Lung (tissue), 12 donors: ENCODE data around the gene KCTD12. TPM values are rescaled to one million over a fixed set of nuclear protein-coding genes. Genes with fewer than 3 reads are reported as not detected.

Experiments used
- ATAC-seq: fragments of 200-7000 bp; cut with Tn5 transposase; one replicate; pipeline ENCODE4 v1.9.1; 2020; ENCODE audit warnings: moderate number of reproducible peaks; ENCODE audit not compliant: insufficient read depth, low FRiP score
- DNase-seq, 3 donors: peaks; one replicate each; pipeline ENCODE4 v3.0.0-alpha.2; 2013 to 2017
- H3K27ac ChIP-seq, 2 donors: one replicate each; pipeline ENCODE4 v1.5.1; 2013; ENCODE audit warnings: mild to moderate bottlenecking in 2 of 2, moderate library complexity in 2 of 2, control low read depth in 1 of 2, inconsistent platforms in 1 of 2, low read depth in 1 of 2, low read length in 1 of 2
- H3K27me3 ChIP-seq, 3 donors: one replicate each; pipeline ENCODE4 v1.5.1; 2013; ENCODE audit warnings: low read length in 2 of 3; ENCODE audit not compliant: control insufficient read depth in 3 of 3, insufficient read depth in 3 of 3
- H3K36me3 ChIP-seq, 4 donors: one replicate each; pipeline ENCODE4 v1.5.1; 2013; ENCODE audit warnings: low read length in 4 of 4, mild to moderate bottlenecking in 1 of 4, moderate library complexity in 1 of 4; ENCODE audit not compliant: control insufficient read depth in 4 of 4, insufficient read depth in 4 of 4
- H3K4me1 ChIP-seq, 5 donors: one replicate each; pipeline ENCODE4 v1.5.1; 2013; ENCODE audit warnings: low read length in 5 of 5, mild to moderate bottlenecking in 2 of 5, moderate library complexity in 1 of 5; ENCODE audit not compliant: control insufficient read depth in 5 of 5, insufficient read depth in 5 of 5
- H3K4me3 ChIP-seq: one replicate; pipeline ENCODE4 v1.5.1; 2013; ENCODE audit warnings: mild to moderate bottlenecking, control low read depth, moderate library complexity
- H3K9ac ChIP-seq, 2 donors: one replicate each; pipeline ENCODE4 v1.5.1; 2013; ENCODE audit warnings: low read length in 2 of 2, control low read depth in 1 of 2; ENCODE audit not compliant: insufficient read depth in 1 of 2
- H3K9me3 ChIP-seq, 4 donors: one replicate each; pipeline ENCODE4 v1.5.1; 2013; ENCODE audit warnings: low read length in 3 of 4, mild to moderate bottlenecking in 1 of 4, moderate library complexity in 1 of 4; ENCODE audit not compliant: control insufficient read depth in 4 of 4, insufficient read depth in 3 of 4
- WGBS, 2 donors: extraction: QIAGEN DNeasy Blood & Tissue Kit; methylation state at CpG; one replicate each; pipeline ENCODE4 v1.1.7; 2013; 5-methylcytosine and 5-hydroxymethylcytosine counted together
- polyA plus RNA-seq, 2 donors: library from polyadenylated mRNA; stranded (reverse); fragments of 200-250 nt; gene quantifications; one replicate each; pipeline ENCODE4 v1.2.1, GENCODE V29; 2013
- total RNA-seq, 2 donors: library from RNA; depleted of rRNA in 1 of 2; stranded (reverse); fragments of >200 nt in 1 of 2; gene quantifications; one replicate each; pipeline ENCODE4 v1.2.1, GENCODE V29; 2014 to 2021
- TF ChIP-seq, protein P1 (sequence below): IDR thresholded peaks from 2 replicates; pipeline ENCODE4 v1.5.1; 2012; ENCODE audit warnings: mild to moderate bottlenecking; ENCODE audit errors: control extremely low read depth, extremely low read depth
- donor health status: control.
- donor health status: control.
- donor health status: Bipolar disorder and iron deficiency.
- donor health status: healthy.
- donor health status: DM: yes; HTN: yes; CAD: no.

The KCTD12 gene
- total and polyA plus RNA-seq, 4 donors: 26.2 to 188 (median 102) TPM

DNA sequence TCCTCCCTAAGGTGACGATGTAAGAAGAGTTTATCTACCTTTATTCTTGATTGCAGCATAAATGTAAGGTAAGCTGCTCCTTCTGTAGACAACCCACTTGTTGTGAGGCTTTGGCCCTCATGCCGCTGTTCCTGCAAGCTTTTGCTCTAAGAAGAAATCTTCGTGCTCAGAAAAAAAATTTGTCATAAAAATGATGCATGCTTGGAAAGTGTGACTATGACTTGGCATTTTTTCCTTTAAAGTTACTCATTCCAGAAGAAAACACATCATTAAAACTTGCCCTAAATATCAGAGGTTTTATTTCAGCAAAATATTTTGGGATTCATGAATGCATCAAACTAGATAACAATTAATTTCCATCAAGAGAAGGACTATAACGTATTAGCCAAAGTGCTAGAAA, 39.8 kb downstream of the KCTD12 start:
- no peak for ATAC-seq
- peak in 1 of 3 donors; percentile 30 for DNase-seq
- no peaks in the 10 kb centered on the region for H3K27me3 ChIP-seq
- H3K4me1 ChIP-seq: peaks cover 0 to 7% (median 0%) of the 10 kb centered on the region in 5 donors
- 76 to 78% methylated on average over 4 of the region's 4 CpGs for WGBS, 2 donors
- TF ChIP-seq, protein P1, sequence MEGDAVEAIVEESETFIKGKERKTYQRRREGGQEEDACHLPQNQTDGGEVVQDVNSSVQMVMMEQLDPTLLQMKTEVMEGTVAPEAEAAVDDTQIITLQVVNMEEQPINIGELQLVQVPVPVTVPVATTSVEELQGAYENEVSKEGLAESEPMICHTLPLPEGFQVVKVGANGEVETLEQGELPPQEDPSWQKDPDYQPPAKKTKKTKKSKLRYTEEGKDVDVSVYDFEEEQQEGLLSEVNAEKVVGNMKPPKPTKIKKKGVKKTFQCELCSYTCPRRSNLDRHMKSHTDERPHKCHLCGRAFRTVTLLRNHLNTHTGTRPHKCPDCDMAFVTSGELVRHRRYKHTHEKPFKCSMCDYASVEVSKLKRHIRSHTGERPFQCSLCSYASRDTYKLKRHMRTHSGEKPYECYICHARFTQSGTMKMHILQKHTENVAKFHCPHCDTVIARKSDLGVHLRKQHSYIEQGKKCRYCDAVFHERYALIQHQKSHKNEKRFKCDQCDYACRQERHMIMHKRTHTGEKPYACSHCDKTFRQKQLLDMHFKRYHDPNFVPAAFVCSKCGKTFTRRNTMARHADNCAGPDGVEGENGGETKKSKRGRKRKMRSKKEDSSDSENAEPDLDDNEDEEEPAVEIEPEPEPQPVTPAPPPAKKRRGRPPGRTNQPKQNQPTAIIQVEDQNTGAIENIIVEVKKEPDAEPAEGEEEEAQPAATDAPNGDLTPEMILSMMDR: no peak
- no peak overlapping the region for H3K27ac ChIP-seq
- no peaks in the 10 kb centered on the region for H3K36me3 ChIP-seq
- no peaks in the 10 kb centered on the region for H3K9me3 ChIP-seq
- no peak overlapping the region for H3K4me3 ChIP-seq
- no peak overlapping the region for H3K9ac ChIP-seq

DNA sequence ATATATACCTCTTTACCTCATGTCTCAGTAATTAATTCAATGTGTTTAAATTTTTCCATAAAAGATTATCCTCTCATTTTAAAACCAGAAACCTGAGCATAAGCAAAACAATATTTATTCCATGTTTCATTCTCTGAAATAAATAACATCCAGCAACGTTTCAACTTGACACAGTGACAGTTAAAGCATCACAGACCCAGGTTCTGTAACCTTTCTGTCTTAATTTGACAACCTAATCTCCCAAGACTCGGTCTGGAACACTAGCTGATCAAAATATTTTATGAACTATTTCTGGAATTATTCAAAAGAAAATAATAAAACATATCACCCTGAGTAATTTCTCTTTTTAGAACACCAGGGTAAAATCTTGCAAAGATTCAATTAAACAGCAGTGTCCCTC, 40.3 kb downstream of the KCTD12 start:
- no peaks in the 10 kb centered on the region for H3K36me3 ChIP-seq
- H3K4me1 ChIP-seq: peaks cover 0 to 7% (median 0%) of the 10 kb centered on the region in 5 donors
- 62 to 76% methylated on average over 2 of the region's 2 CpGs for WGBS, 2 donors
- ATAC-seq (no peak), DNase-seq (no peak)
- no peaks in the 10 kb centered on the region for H3K27me3 ChIP-seq
- no peak overlapping the region for H3K4me3 ChIP-seq
- H3K27ac ChIP-seq: no peak overlapping the region
- H3K9ac ChIP-seq: no peak overlapping the region
- TF ChIP-seq, protein P1: no peak
- H3K9me3 ChIP-seq: no peaks in the 10 kb centered on the region

DNA sequence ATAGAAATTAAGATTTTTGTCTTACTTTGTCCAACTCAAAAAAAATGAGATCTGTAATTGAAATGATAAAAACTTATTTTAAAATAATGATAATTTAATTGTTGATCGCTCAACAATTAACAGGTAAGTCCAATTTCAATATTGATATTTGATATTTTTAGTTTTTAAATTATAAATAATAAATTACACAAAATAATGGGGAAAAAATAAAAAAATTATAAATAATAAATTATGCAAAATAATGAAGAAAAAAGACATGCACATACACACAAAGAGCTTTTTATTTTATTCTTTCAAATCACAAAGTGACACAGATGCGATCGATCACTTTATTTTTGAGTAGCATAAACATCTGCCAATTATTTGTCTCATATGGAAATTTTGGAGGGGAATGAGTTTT, 40.8 kb downstream of the KCTD12 start:
- DNase-seq (no peak), ATAC-seq (no peak)
- Histone ChIP-seq H3K9ac (no peak overlapping the region), H3K9me3 (no peaks in the 10 kb centered on the region), H3K4me1 (peaks cover 0 to 7% (median 0%) of the 10 kb centered on the region in 5 donors), H3K27me3 (no peaks in the 10 kb centered on the region), H3K4me3 (no peak overlapping the region), H3K36me3 (no peaks in the 10 kb centered on the region), H3K27ac (no peak overlapping the region)
- TF ChIP-seq, protein P1: no peak
- 98% methylated on average over 3 of the region's 3 CpGs for WGBS, 2 donors

DNA sequence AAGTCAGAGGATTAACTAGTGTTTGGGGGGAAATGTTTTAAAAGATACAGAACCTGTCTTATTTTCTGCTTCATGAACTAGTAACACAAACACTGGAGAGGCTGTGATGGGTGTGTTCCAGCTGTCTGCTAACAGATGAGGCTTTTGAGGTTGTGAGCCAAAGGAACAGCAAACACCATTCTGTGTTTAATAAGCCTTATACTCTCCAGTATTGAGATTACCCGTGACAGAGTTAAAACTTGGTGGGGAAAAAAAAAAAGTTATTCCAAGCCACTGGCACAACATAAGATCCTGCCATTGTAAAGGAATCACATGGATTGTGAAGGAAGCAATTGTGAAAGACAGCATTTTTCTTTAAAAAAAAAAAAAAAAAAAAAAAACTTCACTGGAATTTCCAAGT, 48.4 kb downstream of the KCTD12 start:
- Histone ChIP-seq H3K27me3 (peaks cover 0 to 2% (median 0%) of the 10 kb centered on the region in 3 donors), H3K9ac (no peak overlapping the region), H3K4me3 (no peak overlapping the region), H3K36me3 (no peaks in the 10 kb centered on the region), H3K9me3 (no peaks in the 10 kb centered on the region), H3K27ac (no peak overlapping the region), H3K4me1 (peaks cover 0 to 11% (median 0%) of the 10 kb centered on the region in 5 donors)
- TF ChIP-seq, protein P1: no peak
- peak; percentile 80 to 93 (median 89) for DNase-seq
- ATAC-seq: no peak
- WGBS, 2 donors: 39 to 65% methylated on average over 1 of the region's 1 CpG
